GM21447 (cell line): ENCODE results near the gene HPCAL1.
A peak's percentile ranks its signal among the peaks of the same experiment; 100 is the strongest.

Experiments used
- ATAC-seq: cut with Tn5 transposase; IDR thresholded peaks from one replicate; pipeline ENCODE4 v1.9.1; 2021; ENCODE audit not compliant: unreplicated experiment

Gene HPCAL1

GRCh38 chr2:10301941-10302478 lies 694 bp upstream of the HPCAL1 start:
- ATAC-seq, result no peak

GRCh38 chr2:10303181-10303693 lies 533 bp downstream of the HPCAL1 start:
- ATAC-seq, result peak; percentile 10

DNA sequence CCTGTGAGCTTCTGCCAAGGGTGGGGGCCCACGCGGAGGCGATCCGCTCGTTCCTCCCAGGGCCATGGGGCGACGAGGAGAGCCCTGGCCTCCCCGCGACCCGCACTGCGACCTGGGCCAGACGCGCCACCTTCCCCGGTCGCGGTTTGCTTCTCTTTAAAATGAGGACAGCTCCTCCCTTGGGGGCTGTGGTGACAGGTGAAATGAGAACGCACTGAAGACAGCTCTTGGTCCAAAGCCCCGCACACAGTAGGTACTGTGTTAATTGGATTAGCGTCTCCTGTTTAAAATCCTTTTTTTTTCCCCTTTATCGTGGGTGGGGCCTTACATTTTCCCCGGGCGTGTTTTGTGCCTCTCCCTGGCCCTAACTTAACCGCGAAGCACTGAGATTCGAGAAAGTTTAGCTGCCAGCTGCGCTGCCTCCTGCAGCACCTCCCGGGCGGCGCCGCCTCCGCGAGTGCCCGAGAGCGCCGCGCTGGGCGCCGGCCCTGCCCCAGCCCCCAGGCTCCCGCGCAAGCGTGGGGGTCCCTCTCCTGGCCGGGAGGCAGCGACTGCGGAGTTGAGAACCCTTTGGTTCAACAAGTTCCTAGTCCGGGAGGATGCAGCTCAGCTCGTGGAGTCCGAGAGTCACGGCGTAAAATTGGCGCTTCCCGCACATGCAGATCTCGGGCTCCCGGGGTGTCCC lies 1.1 kb downstream of the HPCAL1 start:
- peak; percentile 14 for ATAC-seq

- ATAC-seq, result no peak
Measured at GRCh38 chr2:10304458-10305253, 2.0 kb downstream of the HPCAL1 start.

GRCh38 chr2:10305254-10305635 lies 2.5 kb downstream of the HPCAL1 start:
- ATAC-seq, result no peak

DNA sequence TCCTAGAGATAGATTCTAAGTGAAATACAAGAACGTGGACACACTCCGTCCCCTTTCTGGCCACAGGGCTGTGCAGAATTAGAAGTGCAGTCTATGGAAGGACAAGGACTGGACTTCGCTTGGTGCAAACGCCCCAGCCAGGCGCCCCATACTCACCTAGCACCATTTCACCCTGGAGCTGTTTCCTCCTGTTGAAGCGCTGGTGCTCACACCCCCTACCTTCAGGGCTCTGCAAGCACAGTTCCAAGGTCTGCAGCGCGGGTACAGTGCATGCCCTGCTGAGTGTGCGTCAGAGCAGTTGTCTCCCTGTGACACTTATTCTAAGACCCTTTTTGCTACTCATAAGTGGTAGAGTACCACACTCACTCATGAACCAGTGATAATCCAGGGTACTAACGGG lies 3.0 kb downstream of the HPCAL1 start:
- ATAC-seq, result no peak

DNA sequence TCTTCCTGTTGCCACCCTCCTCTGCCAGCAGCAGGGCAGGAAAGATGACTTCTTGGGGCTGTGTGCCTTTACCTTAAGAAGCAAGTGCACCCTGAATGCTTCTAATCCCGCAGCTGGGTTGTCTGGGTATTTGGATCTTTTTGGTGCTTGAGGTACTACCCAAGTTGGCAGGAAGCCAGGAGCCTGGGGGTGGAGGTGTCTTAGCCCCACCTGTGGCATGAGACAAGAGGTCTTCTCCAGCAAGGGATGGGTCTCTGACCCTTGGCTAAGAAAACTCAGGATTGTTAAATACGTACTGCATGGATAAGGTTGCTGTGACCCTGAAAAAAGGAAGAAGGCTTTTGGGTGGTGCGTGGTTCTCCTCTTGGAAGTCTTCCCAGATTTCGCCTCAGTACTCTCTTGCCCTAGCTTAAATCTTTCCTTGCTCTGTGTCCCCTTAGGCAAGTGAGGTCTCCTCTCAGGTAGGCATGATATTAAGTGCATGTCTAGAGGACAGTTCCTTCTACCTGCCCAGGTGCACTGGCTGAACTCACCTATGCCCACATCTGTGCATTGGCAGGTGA lies 4.3 kb downstream of the HPCAL1 start:
- ATAC-seq, result no peak

DNA sequence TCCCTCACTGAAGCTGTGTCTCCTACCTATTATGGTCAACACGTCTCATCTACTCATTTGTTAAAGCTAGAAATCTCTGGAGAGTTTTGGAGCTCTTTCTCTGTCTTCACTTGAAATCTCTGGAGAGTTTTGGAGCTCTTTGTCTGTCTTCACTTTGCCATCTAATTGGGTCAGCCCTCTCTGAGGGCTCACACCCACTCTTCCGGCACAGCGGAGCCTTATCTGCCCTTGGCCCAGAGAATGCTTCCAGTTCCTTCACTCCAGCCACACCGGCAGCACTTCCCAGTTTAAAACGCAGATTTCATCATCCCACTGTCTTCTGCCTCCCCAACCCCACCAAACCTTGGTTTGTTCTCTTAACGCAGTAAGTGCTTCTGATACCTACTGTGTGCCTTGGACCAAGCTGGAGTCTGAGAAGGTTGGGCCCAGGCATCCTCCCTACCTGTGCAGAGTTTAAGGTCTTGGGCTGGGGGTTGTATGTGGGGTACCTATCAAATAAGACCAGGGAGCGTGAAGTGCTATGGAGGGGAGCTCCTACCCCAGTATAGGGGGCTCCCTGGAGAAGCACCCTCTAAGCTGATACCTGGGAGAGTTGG lies 5.0 kb downstream of the HPCAL1 start:
- no peak for ATAC-seq

DNA sequence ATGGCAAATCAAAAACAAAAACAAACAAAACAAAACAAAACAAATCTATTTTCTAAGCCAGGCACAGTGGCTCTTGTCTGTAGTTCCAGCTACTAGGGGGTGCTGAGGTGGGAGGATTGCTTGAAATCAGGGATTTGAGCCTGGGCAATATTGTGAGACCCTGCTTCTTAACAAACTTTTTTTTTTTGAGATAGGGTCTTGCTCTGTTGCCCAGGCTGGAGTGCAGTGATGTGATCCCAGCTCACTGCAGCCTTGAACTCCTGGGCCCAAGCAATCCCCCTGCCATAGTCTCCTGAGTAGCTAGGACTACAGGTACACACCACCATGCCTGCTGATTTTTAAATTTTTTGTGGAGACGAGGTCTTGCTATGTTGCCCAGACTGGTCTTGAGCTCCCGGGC lies 6.2 kb downstream of the HPCAL1 start:
- ATAC-seq, result no peak

GRCh38 chr2:10309286-10309685 lies 6.6 kb downstream of the HPCAL1 start:
- ATAC-seq, result no peak

DNA sequence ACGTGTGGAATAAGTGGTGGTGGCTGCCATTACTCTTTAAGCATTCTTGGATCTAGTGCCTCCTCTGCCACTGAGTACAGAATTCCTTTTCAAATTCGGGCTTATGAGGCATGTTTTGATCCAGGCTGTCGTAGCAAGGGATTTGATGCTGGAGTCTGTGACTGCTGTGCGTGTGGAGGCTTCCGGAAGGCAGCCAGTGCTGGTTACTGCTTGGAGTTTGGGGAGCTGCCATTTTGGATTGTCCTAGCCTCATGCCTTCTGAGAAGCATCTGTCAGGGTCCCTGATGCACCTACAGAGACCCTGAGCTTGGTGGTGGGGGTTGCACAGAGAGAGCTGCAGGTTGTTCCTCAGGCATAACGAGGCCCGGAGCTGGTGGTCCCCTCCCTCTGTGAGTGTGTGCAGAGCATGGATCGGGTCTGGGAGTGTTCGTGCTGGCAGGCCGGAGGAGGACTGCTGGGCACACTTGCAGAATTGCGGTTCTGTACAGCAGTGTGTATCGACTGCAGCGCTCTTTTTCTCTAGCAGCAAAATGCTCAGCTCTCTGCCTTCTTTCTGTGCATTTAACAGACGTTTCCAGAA lies 7.7 kb downstream of the HPCAL1 start:
- no peak for ATAC-seq

DNA sequence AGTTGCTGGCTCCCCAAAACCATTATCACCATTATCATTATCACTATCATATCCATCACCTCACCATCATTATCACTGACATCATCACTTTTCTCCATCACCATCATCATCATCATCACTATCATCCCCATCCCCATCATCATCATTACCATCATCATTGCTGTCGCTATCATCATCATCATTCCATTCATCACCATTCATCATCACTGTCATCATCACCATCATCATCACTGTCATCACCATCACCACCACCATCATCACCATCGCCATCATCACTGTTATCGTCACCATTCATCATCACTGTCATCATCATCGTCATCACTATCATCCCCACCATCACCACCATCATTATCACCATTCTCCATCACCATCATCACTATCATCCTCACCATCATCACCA lies 9.0 kb downstream of the HPCAL1 start:
- no peak for ATAC-seq

DNA sequence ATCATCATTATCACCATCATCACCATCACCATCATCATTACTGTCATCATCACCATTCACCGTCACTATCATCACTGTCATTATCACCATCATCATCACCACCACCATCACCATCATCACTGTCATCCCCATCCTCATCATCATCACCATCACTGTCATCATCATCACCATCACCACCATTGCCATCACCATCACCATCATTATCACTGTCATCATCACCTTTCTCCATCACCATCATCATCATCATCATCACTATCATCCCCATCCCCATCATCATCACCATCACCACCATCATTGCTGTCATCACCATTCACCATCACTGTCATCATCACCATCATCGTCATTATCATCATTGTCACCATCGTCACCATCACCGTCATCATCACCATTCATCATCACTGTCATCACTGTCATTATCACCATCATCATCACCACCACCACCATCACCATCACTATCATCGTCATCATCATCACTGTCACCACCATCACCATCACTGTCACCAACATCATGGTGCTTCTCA lies 9.8 kb downstream of the HPCAL1 start:
- no peak for ATAC-seq

GRCh38 chr2:10316336-10316735 lies 13.6 kb downstream of the HPCAL1 start:
- no peak for ATAC-seq

DNA sequence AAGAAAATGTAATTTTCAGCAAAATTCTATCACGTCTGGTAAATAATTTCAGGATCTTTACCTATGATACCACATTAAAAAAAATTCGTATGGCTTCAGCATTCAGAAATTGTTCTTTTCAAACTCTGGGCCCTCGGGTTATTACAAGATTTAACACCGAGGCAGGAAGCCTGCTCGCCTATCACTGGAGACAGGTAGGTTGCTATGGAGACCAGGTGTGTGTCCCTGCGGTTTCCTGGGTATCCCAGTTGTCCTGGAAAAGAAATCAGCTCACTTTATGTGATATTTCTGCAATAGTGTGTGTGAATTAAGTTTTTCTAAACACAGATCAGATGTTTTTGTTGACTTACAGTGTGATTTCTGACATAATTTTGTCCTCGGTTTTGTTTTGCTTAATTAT lies 14.2 kb downstream of the HPCAL1 start:
- no peak for ATAC-seq

- ATAC-seq, result no peak
Measured at GRCh38 chr2:10317646-10318045, 14.9 kb downstream of the HPCAL1 start.

- ATAC-seq, result no peak
Measured at GRCh38 chr2:10318345-10318744, 15.6 kb downstream of the HPCAL1 start.

GRCh38 chr2:10319892-10320574 lies 17.3 kb downstream of the HPCAL1 start:
- no peak for ATAC-seq

DNA sequence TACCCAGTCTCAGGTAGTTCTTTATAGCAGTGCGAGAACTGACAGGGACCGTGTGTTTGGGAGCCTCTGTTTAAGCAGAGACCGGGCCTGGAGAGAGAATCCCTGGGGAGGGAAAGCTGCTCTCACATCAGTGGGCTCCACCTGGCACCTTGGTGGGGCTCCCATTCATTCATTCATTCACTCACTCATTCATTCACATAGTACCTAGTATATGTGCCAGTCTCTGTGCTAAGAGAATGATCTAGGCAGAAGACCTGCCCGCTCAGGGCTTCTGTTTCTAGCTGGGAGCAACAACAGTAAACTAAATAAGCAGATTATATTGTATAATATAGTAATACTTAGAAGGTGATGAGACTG lies 17.8 kb downstream of the HPCAL1 start:
- ATAC-seq, result no peak

GRCh38 chr2:10320933-10321332 lies 18.2 kb downstream of the HPCAL1 start:
- ATAC-seq, result no peak
